Neural cell (in vitro differentiated cells): ENCODE measurements around the gene TTC21A.

Experiments used
- EP300 ChIP-seq: fragments of 450-650 bp; conservative IDR thresholded peaks from 2 replicates; pipeline ENCODE4 v1.6.1; 2014; ENCODE audit warnings: antibody characterized with exemption, mild to moderate bottlenecking, moderate library complexity; ENCODE audit not compliant: poor library complexity, severe bottlenecking
- EZH2 ChIP-seq: fragments of 200-600, 300-800 bp; shearing (Covaris generic), sonication (generic); IDR thresholded peaks from 2 replicates; pipeline ENCODE4 v1.6.1; 2014; ENCODE audit warnings: antibody characterized with exemption, low read length, borderline replicate concordance, mild to moderate bottlenecking; ENCODE audit not compliant: insufficient read depth, poor library complexity, severe bottlenecking
- MXI1 ChIP-seq: fragments of 450-650 bp; conservative IDR thresholded peaks from 2 replicates; pipeline ENCODE4 v1.6.1; 2014; ENCODE audit warnings: antibody characterized with exemption, mild to moderate bottlenecking; ENCODE audit not compliant: poor library complexity, severe bottlenecking
- POLR2AphosphoS5 ChIP-seq: IDR thresholded peaks from 2 replicates; pipeline ENCODE4 v1.6.1; 2012
- RAD21 ChIP-seq: fragments of 450-650 bp; conservative IDR thresholded peaks from 2 replicates; pipeline ENCODE4 v1.6.1; 2014; ENCODE audit warnings: antibody characterized with exemption, mild to moderate bottlenecking, moderate library complexity
- TAF1 ChIP-seq: IDR thresholded peaks from 2 replicates; pipeline ENCODE4 v1.6.1; 2012; ENCODE audit warnings: low read depth
- TF ChIP-seq, protein P1 (sequence below): IDR thresholded peaks from 2 replicates; pipeline ENCODE4 v1.6.1; 2012; ENCODE audit warnings: borderline replicate concordance
- TF ChIP-seq, protein P2 (sequence below): fragments of 450-650 bp; IDR thresholded peaks from 2 replicates; pipeline ENCODE4 v1.5.1; 2014; ENCODE audit warnings: antibody characterized with exemption, mild to moderate bottlenecking, moderate library complexity; ENCODE audit not compliant: poor library complexity, severe bottlenecking

DNA sequence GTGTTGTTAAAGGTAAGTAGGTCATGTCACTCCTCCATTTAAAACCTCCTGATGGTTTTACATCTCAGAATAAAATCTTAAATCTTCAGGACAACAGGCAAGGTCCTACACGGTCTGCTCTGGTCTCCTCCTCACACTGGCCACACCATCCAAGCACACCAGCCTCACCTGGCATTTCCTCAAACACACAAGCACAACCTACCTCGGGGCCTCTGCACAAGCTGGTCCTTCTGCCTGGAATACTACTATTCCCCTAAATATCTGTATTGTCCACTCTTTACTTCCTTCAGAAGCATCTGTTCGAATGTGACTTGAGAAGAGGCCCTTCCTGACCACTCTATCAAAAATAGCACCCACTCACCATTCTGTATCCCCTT, 1.8 kb upstream of the TTC21A start:
- TF ChIP-seq POLR2AphosphoS5 (no peak), TAF1 (no peak), RAD21 (no peak), MXI1 (no peak), EZH2 (no peak), EP300 (no peak)
- TF ChIP-seq, protein P1, sequence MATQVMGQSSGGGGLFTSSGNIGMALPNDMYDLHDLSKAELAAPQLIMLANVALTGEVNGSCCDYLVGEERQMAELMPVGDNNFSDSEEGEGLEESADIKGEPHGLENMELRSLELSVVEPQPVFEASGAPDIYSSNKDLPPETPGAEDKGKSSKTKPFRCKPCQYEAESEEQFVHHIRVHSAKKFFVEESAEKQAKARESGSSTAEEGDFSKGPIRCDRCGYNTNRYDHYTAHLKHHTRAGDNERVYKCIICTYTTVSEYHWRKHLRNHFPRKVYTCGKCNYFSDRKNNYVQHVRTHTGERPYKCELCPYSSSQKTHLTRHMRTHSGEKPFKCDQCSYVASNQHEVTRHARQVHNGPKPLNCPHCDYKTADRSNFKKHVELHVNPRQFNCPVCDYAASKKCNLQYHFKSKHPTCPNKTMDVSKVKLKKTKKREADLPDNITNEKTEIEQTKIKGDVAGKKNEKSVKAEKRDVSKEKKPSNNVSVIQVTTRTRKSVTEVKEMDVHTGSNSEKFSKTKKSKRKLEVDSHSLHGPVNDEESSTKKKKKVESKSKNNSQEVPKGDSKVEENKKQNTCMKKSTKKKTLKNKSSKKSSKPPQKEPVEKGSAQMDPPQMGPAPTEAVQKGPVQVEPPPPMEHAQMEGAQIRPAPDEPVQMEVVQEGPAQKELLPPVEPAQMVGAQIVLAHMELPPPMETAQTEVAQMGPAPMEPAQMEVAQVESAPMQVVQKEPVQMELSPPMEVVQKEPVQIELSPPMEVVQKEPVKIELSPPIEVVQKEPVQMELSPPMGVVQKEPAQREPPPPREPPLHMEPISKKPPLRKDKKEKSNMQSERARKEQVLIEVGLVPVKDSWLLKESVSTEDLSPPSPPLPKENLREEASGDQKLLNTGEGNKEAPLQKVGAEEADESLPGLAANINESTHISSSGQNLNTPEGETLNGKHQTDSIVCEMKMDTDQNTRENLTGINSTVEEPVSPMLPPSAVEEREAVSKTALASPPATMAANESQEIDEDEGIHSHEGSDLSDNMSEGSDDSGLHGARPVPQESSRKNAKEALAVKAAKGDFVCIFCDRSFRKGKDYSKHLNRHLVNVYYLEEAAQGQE: no peak
- TF ChIP-seq, protein P2, sequence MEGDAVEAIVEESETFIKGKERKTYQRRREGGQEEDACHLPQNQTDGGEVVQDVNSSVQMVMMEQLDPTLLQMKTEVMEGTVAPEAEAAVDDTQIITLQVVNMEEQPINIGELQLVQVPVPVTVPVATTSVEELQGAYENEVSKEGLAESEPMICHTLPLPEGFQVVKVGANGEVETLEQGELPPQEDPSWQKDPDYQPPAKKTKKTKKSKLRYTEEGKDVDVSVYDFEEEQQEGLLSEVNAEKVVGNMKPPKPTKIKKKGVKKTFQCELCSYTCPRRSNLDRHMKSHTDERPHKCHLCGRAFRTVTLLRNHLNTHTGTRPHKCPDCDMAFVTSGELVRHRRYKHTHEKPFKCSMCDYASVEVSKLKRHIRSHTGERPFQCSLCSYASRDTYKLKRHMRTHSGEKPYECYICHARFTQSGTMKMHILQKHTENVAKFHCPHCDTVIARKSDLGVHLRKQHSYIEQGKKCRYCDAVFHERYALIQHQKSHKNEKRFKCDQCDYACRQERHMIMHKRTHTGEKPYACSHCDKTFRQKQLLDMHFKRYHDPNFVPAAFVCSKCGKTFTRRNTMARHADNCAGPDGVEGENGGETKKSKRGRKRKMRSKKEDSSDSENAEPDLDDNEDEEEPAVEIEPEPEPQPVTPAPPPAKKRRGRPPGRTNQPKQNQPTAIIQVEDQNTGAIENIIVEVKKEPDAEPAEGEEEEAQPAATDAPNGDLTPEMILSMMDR: no peak
